ENCODE results near the gene ZC3H10. TPM values are rescaled to one million over a fixed set of nuclear protein-coding genes. Genes with fewer than 3 reads are reported as not detected.

The ZC3H10 gene
- total and polyA plus RNA-seq, 2 of the 8 experiments (the other 6 are each of a cell fraction or from before 2014, with no cell fraction given): 4.0 to 11.2 TPM

GRCh38 chr12:56079723-56080555 lies 38.1 kb upstream of the ZC3H10 start, which contains the start of gene ERBB3 (continued):
- TF ChIP-seq PHF8 (conservative IDR thresholded peaks at IDR 0.05; ENCODE audit: low read depth, low read length) (peak; percentile 36), EZH2 (IDR thresholded peaks at IDR 0.05; ENCODE audit: low read depth, low read length, severe bottlenecking) (no peak), HDAC2 (IDR thresholded peaks at IDR 0.05; ENCODE audit: borderline replicate concordance in 1 of 2, low read depth in 2 of 2, low read length in 2 of 2) (peak in 1 of 2 experiments; percentile 32; a peak in 1 of 4 replicates), KDM4A (IDR thresholded peaks at IDR 0.05; ENCODE audit: low read depth, low read length, severe bottlenecking) (peak; percentile 86), FOSL1 (IDR thresholded peaks at IDR 0.05; ENCODE audit: insufficient read depth, low read depth, low read length) (no peak), NRF1 (IDR thresholded peaks at IDR 0.05; ENCODE audit: low read depth, low read length) (no peak), TEAD4 (IDR thresholded peaks at IDR 0.05; ENCODE audit: low read depth, low read length) (no peak; the same call in 1 of the 2 replicates), GABPA (IDR thresholded peaks at IDR 0.05; ENCODE audit: borderline replicate concordance, insufficient read depth, low read length) (no peak), JUND (IDR thresholded peaks at IDR 0.05; ENCODE audit: low read length) (peak; percentile 86; the same call in 1 of the 2 replicates), YY1 (IDR thresholded peaks at IDR 0.05; ENCODE audit: low read depth, low read length) (no peak), GTF2F1 (IDR thresholded peaks at IDR 0.05; ENCODE audit: borderline replicate concordance, low read depth, low read length) (no peak), KDM5A (IDR thresholded peaks at IDR 0.05; ENCODE audit: low read length) (no peak), RNF2 (IDR thresholded peaks at IDR 0.05; ENCODE audit: borderline replicate concordance, low read depth, low read length, missing control alignments, poor library complexity, severe bottlenecking) (no peak), SP1 (IDR thresholded peaks at IDR 0.05; ENCODE audit: low read depth, low read length) (peak; percentile 61; the same call in 1 of the 2 replicates), CTBP2 (IDR thresholded peaks at IDR 0.05; ENCODE audit: borderline replicate concordance, insufficient read depth, insufficient read length, low read length) (no peak), RBBP5 (IDR thresholded peaks at IDR 0.05; ENCODE audit: borderline replicate concordance, low read depth, low read length) (peak; percentile 89), EP300 (IDR thresholded peaks at IDR 0.05; ENCODE audit: borderline replicate concordance in 1 of 2, low read depth in 2 of 2, low read length in 2 of 2) (no peak), SAP30 (IDR thresholded peaks at IDR 0.05; ENCODE audit: insufficient read depth, insufficient replicate concordance, low read length) (no peak), RAD21 (IDR thresholded peaks at IDR 0.05 in 1 of 2, conservative IDR thresholded peaks at IDR 0.05 in 1 of 2; ENCODE audit: low read depth in 2 of 2, low read length in 2 of 2) (no peak), CHD2 (IDR thresholded peaks at IDR 0.05; ENCODE audit: low read length) (no peak), CBX8 (IDR thresholded peaks at IDR 0.05; ENCODE audit: borderline replicate concordance, low read depth, low read length) (no peak), BRCA1 (IDR thresholded peaks at IDR 0.05; ENCODE audit: low read depth, low read length) (no peak)

Measured in H1 (cell line).